HepG2 (cell line): ENCODE results near the gene CD58. TPM values are rescaled to one million over a fixed set of nuclear protein-coding genes. Genes with fewer than 3 reads are reported as not detected.

Experiments used
- IRF2 ChIP-seq: IDR thresholded peaks from 2 replicates; pipeline ENCODE4 v1.6.1; 2018; ENCODE audit warnings: missing genetic modification reagents, missing compliant biosample characterization
- KDM6A ChIP-seq: IDR thresholded peaks from 2 replicates; pipeline ENCODE4 v1.6.1; 2016; ENCODE audit warnings: low read depth
- MAFK ChIP-seq, 2 experiments: IDR thresholded peaks in 1 of 2; conservative IDR thresholded peaks in 1 of 2; 2 replicates each; pipeline ENCODE4 v1.6.1; 2011; ENCODE audit warnings: improper control_type of control experiment in 2 of 2, low read length in 2 of 2
- MLLT10 ChIP-seq: sonication (generic); formaldehyde crosslinking; IDR thresholded peaks from 2 replicates; pipeline ENCODE4 v1.4.0; 2020; ENCODE audit warnings: missing genetic modification reagents
- RORA ChIP-seq: sonication (generic); formaldehyde crosslinking; IDR thresholded peaks from 2 replicates; pipeline ENCODE4 v1.5.0; 2020; ENCODE audit warnings: mild to moderate bottlenecking, missing genetic modification reagents, moderate library complexity
- SIN3B ChIP-seq: fragments of 150-350 bp; IDR thresholded peaks from 2 replicates; pipeline ENCODE4 v1.6.1; 2014; ENCODE audit warnings: low read length
- SP1 ChIP-seq, 2 experiments: fragments of 450-650 bp in 1 of 2; sonication (generic) in 1 of 2; formaldehyde crosslinking in 1 of 2; IDR thresholded peaks; 2 replicates each; pipeline versions ENCODE4 v1.4.0 to v1.6.1; 2016 to 2020; ENCODE audit warnings: missing genetic modification reagents in 1 of 2
- U2AF2 ChIP-seq: fragments of 200-400 bp; formaldehyde crosslinking; IDR thresholded peaks from 2 replicates; pipeline ENCODE4 v1.6.1; 2017; ENCODE audit warnings: low read depth, mild to moderate bottlenecking, low read length
- YEATS2 ChIP-seq: sonication (generic); formaldehyde crosslinking; IDR thresholded peaks from 2 replicates; pipeline ENCODE4 v1.4.0; 2020; ENCODE audit warnings: missing genetic modification reagents, borderline replicate concordance
- ZFY ChIP-seq: sonication (generic); formaldehyde crosslinking; IDR thresholded peaks from 2 replicates; pipeline ENCODE4 v1.4.0; 2020; ENCODE audit warnings: missing genetic modification reagents
- ZNF180 ChIP-seq: sonication (generic); formaldehyde crosslinking; IDR thresholded peaks from 2 replicates; pipeline ENCODE4 v1.4.0; 2020; ENCODE audit warnings: low read depth, missing genetic modification reagents, borderline replicate concordance
- ZNF460 ChIP-seq: sonication (generic); formaldehyde crosslinking; IDR thresholded peaks from 2 replicates; pipeline ENCODE4 v1.5.1; 2020; ENCODE audit warnings: missing genetic modification reagents, mild to moderate bottlenecking, borderline replicate concordance
- ZNF652 ChIP-seq: IDR thresholded peaks from 2 replicates; pipeline ENCODE4 v1.6.1; 2016; ENCODE audit warnings: low read depth, borderline replicate concordance
- ZNF672 ChIP-seq: sonication (generic); formaldehyde crosslinking; IDR thresholded peaks from 2 replicates; pipeline ENCODE4 v1.8.1; 2022; ENCODE audit warnings: missing genetic modification reagents
- ZNF703 ChIP-seq: sonication (generic); formaldehyde crosslinking; IDR thresholded peaks from 2 replicates; pipeline ENCODE4 v1.5.1; 2020; ENCODE audit warnings: missing genetic modification reagents, mild to moderate bottlenecking, moderate library complexity, borderline replicate concordance
- ZZZ3 ChIP-seq: sonication (generic); formaldehyde crosslinking; IDR thresholded peaks from 2 replicates; pipeline ENCODE4 v1.4.0; 2020; ENCODE audit warnings: missing genetic modification reagents, mild to moderate bottlenecking, borderline replicate concordance
- polyA plus RNA-seq, 8 experiments: library from polyadenylated mRNA; depleted of rRNA in 3 of 8; stranded (reverse) in 7 of 8; unstranded in 1 of 8; fragments of >200 nt; fragmentation: Illumina TruSeq in 4 of 8; extraction: Trizol in 4 of 8; gene quantifications; 2 replicates each; pipeline versions ENCODE4 v1.2.1 to v1.2.3, GENCODE V29; 2011 to 2016; ENCODE audit warnings: low read depth in 4 of 8, missing spikeins in 1 of 8, mixed read lengths in 1 of 8; ENCODE audit not compliant: insufficient read depth in 1 of 8
- total RNA-seq, 5 experiments: library from RNA; depleted of rRNA; stranded (reverse); fragments of >200 nt; fragmentation: Illumina TruSeq; extraction: Trizol; gene quantifications; 2 replicates each; pipeline ENCODE4 v1.2.3, GENCODE V29; 2016; ENCODE audit warnings: low read depth in 1 of 5
- TF ChIP-seq, protein P1 (sequence below): sonication (generic); formaldehyde crosslinking; IDR thresholded peaks from 2 replicates; pipeline ENCODE4 v1.9.0; 2021; ENCODE audit warnings: missing genetic modification reagents, mild to moderate bottlenecking, borderline replicate concordance
- TF ChIP-seq, protein P2 (sequence below): sonication (generic); formaldehyde crosslinking; IDR thresholded peaks from 2 replicates; pipeline ENCODE4 v1.5.0; 2020; ENCODE audit warnings: mild to moderate bottlenecking, missing genetic modification reagents, borderline replicate concordance
- TF ChIP-seq, protein P3 (sequence below): IDR thresholded peaks from 2 replicates; pipeline ENCODE4 v1.6.1; 2012; ENCODE audit warnings: inconsistent platforms

The CD58 gene
- total and polyA plus RNA-seq, 2 of the 13 experiments (the other 11 are each of a cell fraction or from before 2014, with no cell fraction given), result 9.4 to 13.5 TPM

DNA sequence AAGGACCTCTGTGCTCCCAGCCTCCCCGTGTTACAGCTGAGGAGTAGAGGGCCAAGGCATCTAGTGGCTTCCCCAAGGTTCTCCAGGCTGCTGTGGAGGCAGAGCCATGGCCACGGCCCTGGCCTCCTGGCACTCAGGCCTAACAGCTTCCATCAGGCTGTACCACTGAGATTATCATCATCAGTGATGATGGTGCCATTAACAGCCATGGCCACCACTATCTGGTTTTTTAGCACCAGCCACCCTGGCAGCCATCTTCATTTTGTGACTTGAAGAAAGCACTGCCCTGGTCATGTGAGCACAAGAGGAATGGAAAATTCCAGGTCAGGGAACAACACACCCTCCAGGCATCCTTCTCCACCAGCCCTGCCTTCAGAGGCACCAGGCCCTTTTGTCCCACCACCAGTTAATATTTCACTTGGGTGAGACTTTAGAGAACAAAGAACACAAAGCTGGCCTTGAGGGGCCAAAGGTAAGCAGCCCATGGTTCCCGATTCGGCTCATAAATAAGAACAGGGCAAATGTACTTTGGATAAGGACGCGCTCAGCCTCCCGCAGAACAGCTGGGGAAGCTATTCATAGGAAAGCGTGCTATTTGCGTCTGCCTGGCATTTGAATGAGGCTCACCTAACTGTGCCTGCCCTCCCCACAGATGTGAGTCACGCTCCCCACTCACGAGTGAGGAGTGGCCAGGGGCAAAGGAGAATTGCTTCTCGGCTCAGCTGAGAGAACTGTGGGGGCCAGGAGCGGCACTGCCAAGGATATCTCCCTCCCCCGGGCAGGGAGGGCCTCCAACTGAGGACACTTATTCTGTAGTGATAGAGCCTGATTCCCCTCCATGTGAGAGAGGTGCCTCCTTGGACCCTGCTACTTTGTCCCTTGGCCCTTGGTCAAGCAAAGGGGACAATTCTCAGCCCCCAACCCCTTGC, 95.6 kb downstream of the CD58 start (continued):
- TF ChIP-seq, protein P1, sequence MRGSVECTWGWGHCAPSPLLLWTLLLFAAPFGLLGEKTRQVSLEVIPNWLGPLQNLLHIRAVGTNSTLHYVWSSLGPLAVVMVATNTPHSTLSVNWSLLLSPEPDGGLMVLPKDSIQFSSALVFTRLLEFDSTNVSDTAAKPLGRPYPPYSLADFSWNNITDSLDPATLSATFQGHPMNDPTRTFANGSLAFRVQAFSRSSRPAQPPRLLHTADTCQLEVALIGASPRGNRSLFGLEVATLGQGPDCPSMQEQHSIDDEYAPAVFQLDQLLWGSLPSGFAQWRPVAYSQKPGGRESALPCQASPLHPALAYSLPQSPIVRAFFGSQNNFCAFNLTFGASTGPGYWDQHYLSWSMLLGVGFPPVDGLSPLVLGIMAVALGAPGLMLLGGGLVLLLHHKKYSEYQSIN (CRISPR knock-in tag), result no peak
- TF ChIP-seq ZZZ3 (CRISPR knock-in tag), result peak; percentile 82
- TF ChIP-seq ZFY (CRISPR knock-in tag), result peak; percentile 67
- TF ChIP-seq ZNF460, result no peak; the same call in 1 of the 2 replicates
- peak; percentile 81; the same call in 1 of the 2 replicates for TF ChIP-seq ZNF703
- no peak for TF ChIP-seq SIN3B
- no peak for TF ChIP-seq YEATS2
- peak; percentile 90 for TF ChIP-seq KDM6A (CRISPR knock-in tag)
- TF ChIP-seq IRF2 (CRISPR knock-in tag), result peak; percentile 49; the same call in 1 of the 2 replicates
- no peak for TF ChIP-seq SP1 (IDR thresholded peaks at IDR 0.05)
- TF ChIP-seq SP1 (CRISPR knock-in tag; IDR thresholded peaks at IDR 0.05), result peak; percentile 43; the same call in 1 of the 2 replicates
- TF ChIP-seq U2AF2, result no peak
- no peak for TF ChIP-seq MAFK (conservative IDR thresholded peaks at IDR 0.05 in 1 of 2, IDR thresholded peaks at IDR 0.05 in 1 of 2; ENCODE audit: low read length in 2 of 2)
- no peak for TF ChIP-seq ZNF652 (CRISPR knock-in tag)
- TF ChIP-seq MLLT10 (CRISPR knock-in tag), result no peak
- no peak for TF ChIP-seq RORA (CRISPR knock-in tag)
- TF ChIP-seq, protein P2, sequence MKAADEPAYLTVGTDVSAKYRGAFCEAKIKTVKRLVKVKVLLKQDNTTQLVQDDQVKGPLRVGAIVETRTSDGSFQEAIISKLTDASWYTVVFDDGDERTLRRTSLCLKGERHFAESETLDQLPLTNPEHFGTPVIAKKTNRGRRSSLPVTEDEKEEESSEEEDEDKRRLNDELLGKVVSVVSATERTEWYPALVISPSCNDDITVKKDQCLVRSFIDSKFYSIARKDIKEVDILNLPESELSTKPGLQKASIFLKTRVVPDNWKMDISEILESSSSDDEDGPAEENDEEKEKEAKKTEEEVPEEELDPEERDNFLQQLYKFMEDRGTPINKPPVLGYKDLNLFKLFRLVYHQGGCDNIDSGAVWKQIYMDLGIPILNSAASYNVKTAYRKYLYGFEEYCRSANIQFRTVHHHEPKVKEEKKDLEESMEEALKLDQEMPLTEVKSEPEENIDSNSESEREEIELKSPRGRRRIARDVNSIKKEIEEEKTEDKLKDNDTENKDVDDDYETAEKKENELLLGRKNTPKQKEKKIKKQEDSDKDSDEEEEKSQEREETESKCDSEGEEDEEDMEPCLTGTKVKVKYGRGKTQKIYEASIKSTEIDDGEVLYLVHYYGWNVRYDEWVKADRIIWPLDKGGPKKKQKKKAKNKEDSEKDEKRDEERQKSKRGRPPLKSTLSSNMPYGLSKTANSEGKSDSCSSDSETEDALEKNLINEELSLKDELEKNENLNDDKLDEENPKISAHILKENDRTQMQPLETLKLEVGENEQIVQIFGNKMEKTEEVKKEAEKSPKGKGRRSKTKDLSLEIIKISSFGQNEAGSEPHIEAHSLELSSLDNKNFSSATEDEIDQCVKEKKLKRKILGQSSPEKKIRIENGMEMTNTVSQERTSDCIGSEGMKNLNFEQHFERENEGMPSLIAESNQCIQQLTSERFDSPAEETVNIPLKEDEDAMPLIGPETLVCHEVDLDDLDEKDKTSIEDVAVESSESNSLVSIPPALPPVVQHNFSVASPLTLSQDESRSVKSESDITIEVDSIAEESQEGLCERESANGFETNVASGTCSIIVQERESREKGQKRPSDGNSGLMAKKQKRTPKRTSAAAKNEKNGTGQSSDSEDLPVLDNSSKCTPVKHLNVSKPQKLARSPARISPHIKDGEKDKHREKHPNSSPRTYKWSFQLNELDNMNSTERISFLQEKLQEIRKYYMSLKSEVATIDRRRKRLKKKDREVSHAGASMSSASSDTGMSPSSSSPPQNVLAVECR, result peak; percentile 57; the same call in 1 of the 2 replicates
- no peak for TF ChIP-seq ZNF672 (CRISPR knock-in tag)
- TF ChIP-seq, protein P3, sequence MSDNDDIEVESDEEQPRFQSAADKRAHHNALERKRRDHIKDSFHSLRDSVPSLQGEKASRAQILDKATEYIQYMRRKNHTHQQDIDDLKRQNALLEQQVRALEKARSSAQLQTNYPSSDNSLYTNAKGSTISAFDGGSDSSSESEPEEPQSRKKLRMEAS, result peak; percentile 77
- TF ChIP-seq ZNF180 (CRISPR knock-in tag), result no peak
